SK-N-MC (cell line): ENCODE results near the gene CCND1.

ENCODE experiments used
- EZH2 ChIP-seq: fragments of 200-600 bp; sonication (generic); IDR thresholded peaks from one replicate; pipeline ENCODE4 v1.6.1; 2017; ENCODE audit warnings: antibody characterized with exemption
- POLR2AphosphoS5 ChIP-seq: IDR thresholded peaks from 2 replicates; pipeline ENCODE4 v1.6.1; 2012; ENCODE audit warnings: mild to moderate bottlenecking, low read depth, low read length, borderline replicate concordance

- TF ChIP-seq EZH2, result no peak
- no peak for TF ChIP-seq POLR2AphosphoS5
These were observed 56.9 kb downstream of the CCND1 start for GRCh38 chr11:69697861-69698260.
